Stimulated activated CD8-positive, alpha-beta memory T cell treated with anti-CD3 and anti-CD28 coated beads, Interleukin-7, amount 100 ng/mL, for 48 hours (primary cell): ENCODE measurements around the gene LRRC63.
"Not testable (repeated sequence)": the region's sequence is repeated elsewhere in the genome, so short reads cannot be mapped to it uniquely, and the experiment has no call there.

ENCODE experiments used
- DNase-seq, 2 donors: peaks; one replicate each; pipeline ENCODE4 v3.0.0-alpha.2; 2020; ENCODE audit warnings: low read depth in 1 of 2; ENCODE audit errors: extremely low read depth in 1 of 2

LRRC63 gene

GRCh38 chr13:46181840-46182490 is 29.8 kb upstream of the LRRC63 start, which contains the start of gene LCP1:
Gene LCP1 (minus strand): TSS chr13:46182177. CDS start chr13:46159662, 22,515 bp downstream.
- peak in 1 of 2 donors; percentile 73 for DNase-seq

GRCh38 chr13:46182491-46182877 is 29.2 kb upstream of the LRRC63 start:
- no peak for DNase-seq

GRCh38 chr13:46183018-46183946 is 28.4 kb upstream of the LRRC63 start:
- no peak for DNase-seq

GRCh38 chr13:46184277-46184699 is 27.4 kb upstream of the LRRC63 start:
- peak in 1 of 2 donors; percentile 64 for DNase-seq

GRCh38 chr13:46185634-46186033 is 26.1 kb upstream of the LRRC63 start:
- DNase-seq, result no peak

- no peak for DNase-seq
Observed at GRCh38 chr13:46192412-46192811, 19.3 kb upstream of the LRRC63 start.

- no peak for DNase-seq
Observed at GRCh38 chr13:46195016-46195415, 16.7 kb upstream of the LRRC63 start.

- no peak for DNase-seq
Observed at GRCh38 chr13:46197299-46198048, 14.3 kb upstream of the LRRC63 start.

- DNase-seq, result no peak
Observed at GRCh38 chr13:46198696-46199193, 13.0 kb upstream of the LRRC63 start.

- DNase-seq, result no peak
Observed at GRCh38 chr13:46202188-46202795, 9.4 kb upstream of the LRRC63 start.

GRCh38 chr13:46202966-46203365 is 8.8 kb upstream of the LRRC63 start:
- DNase-seq, result no peak

GRCh38 chr13:46206143-46206542 is 5.6 kb upstream of the LRRC63 start:
- no peak for DNase-seq

GRCh38 chr13:46207828-46208227 is 3.9 kb upstream of the LRRC63 start:
- DNase-seq, result no peak

GRCh38 chr13:46210362-46211083 is 1.2 kb upstream of the LRRC63 start:
- DNase-seq, result no peak

GRCh38 chr13:46211116-46211482 is 629 bp upstream of the LRRC63 start:
- peak in 1 of 2 donors; percentile 12 for DNase-seq

GRCh38 chr13:46213242-46213641 is 1.5 kb downstream of the LRRC63 start:
- no peak for DNase-seq

- DNase-seq, result not testable (repeated sequence)
Observed at GRCh38 chr13:46214741-46215140, 3.0 kb downstream of the LRRC63 start.

- not testable (repeated sequence) for DNase-seq
Observed at GRCh38 chr13:46220234-46220633, 8.5 kb downstream of the LRRC63 start.

- no peak for DNase-seq
Observed at GRCh38 chr13:46229251-46229650, 17.5 kb downstream of the LRRC63 start.

GRCh38 chr13:46232281-46232680 is 20.6 kb downstream of the LRRC63 start:
- DNase-seq, result no peak
